Measurements from ENCODE around the gene HLA-DOA. TPM values are rescaled to one million over a fixed set of nuclear protein-coding genes. Genes with fewer than 3 reads are reported as not detected.
A peak's percentile ranks its signal among the peaks of the same experiment; 100 is the strongest.

The HLA-DOA gene
- total and polyA plus RNA-seq, 7 donors = 1.5 to 42.0 (median 2.4) TPM

GRCh38 chr6:32971242-32971580 is 38.2 kb downstream of the HLA-DOA start:
- H3K27ac ChIP-seq = peak overlapping the region; percentile 98 to 99 (median 98)
- peaks cover 0 to 41% (median 34%) of the 10 kb centered on the region in 4 donors for H3K4me1 ChIP-seq
- 0% methylated on average over 15 of the region's 15 CpGs for WGBS, 2 donors
- no peaks in the 10 kb centered on the region for H3K9me3 ChIP-seq
- peak overlapping the region; percentile 70 to 87 (median 78) for H3K4me3 ChIP-seq
- intact Hi-C loops (cut with DNase I) = loop anchor here (5.0 kb wide), 1 partner anchor 446 kb away; the partner anchor contains the start of gene CUTA
- TF ChIP-seq POLR2A (IDR thresholded peaks at IDR 0.05) (no peak), CTCF (IDR thresholded peaks at IDR 0.05) (no peak), POLR2AphosphoS5 (IDR thresholded peaks at IDR 0.05) (no peak), EP300 (IDR thresholded peaks at IDR 0.05) (no peak)
- H3K27me3 ChIP-seq = no peaks in the 10 kb centered on the region
- peaks cover 29 to 32% (median 31%) of the 10 kb centered on the region in 4 donors for H3K36me3 ChIP-seq
- no peak for DNase-seq

GRCh38 chr6:32970413-32971241 is 38.8 kb downstream of the HLA-DOA start:
- Histone ChIP-seq H3K36me3 (peaks cover 23 to 26% (median 26%) of the 10 kb centered on the region in 4 donors), H3K4me3 (peak overlapping the region; percentile 70 to 87 (median 78)), H3K27me3 (no peaks in the 10 kb centered on the region), H3K4me1 (peaks cover 0 to 38% (median 34%) of the 10 kb centered on the region in 4 donors), H3K27ac (peak overlapping the region; percentile 98 to 99 (median 98)), H3K9me3 (no peaks in the 10 kb centered on the region)
- intact Hi-C loops (cut with DNase I) = loop anchor here (5.0 kb wide), 1 partner anchor 447 kb away; the partner anchor contains the start of gene CUTA
- TF ChIP-seq POLR2A (IDR thresholded peaks at IDR 0.05) = peak; percentile 17 to 46
- peak in 2 of 4 donors; percentile 6 to 12 for TF ChIP-seq EP300 (IDR thresholded peaks at IDR 0.05)
- no peak for TF ChIP-seq CTCF (IDR thresholded peaks at IDR 0.05)
- peak; percentile 21 to 73 (median 52) for TF ChIP-seq POLR2AphosphoS5 (IDR thresholded peaks at IDR 0.05)
- 1% methylated on average over 43 of the region's 43 CpGs for WGBS, 2 donors
- DNase-seq = peak; percentile 96

GRCh38 chr6:32969685-32970412 is 39.5 kb downstream of the HLA-DOA start:
- intact Hi-C loops (cut with DNase I) = loop anchor here (5.0 kb wide), 5 partner anchors 38 to 773 kb away; partner anchors contain the start of genes CUTA, HSD17B8, RXRB and SLC39A7
- peak; percentile 89 for DNase-seq
- H3K4me1 ChIP-seq = peaks cover 0 to 35% (median 27%) of the 10 kb centered on the region in 4 donors
- H3K9me3 ChIP-seq = no peaks in the 10 kb centered on the region
- H3K27ac ChIP-seq = peak overlapping the region; percentile 98 to 99 (median 98)
- H3K4me3 ChIP-seq = peak overlapping the region; percentile 70 to 87 (median 78)
- TF ChIP-seq POLR2AphosphoS5 (IDR thresholded peaks at IDR 0.05) (peak; percentile 43 to 85 (median 68)), CTCF (IDR thresholded peaks at IDR 0.05) (peak in 3 of 4 experiments; percentile 24 to 79 (median 65)), POLR2A (IDR thresholded peaks at IDR 0.05) (peak; percentile 28 to 41), EP300 (IDR thresholded peaks at IDR 0.05) (peak in 2 of 4 donors; percentile 14 to 45)
- H3K27me3 ChIP-seq = no peaks in the 10 kb centered on the region
- peaks cover 17 to 18% (median 18%) of the 10 kb centered on the region in 4 donors for H3K36me3 ChIP-seq
- 0 to 1% methylated on average over 19 of the region's 19 CpGs for WGBS, 2 donors

- intact Hi-C loops (cut with DNase I) = loop anchor here (5.0 kb wide), 4 partner anchors 37 to 772 kb away; partner anchors contain the start of genes HSD17B8, RXRB and SLC39A7
- no peaks in the 10 kb centered on the region for H3K9me3 ChIP-seq
- WGBS, 2 donors = 0 to 1% methylated on average over 40 of the region's 40 CpGs
- peaks cover 0 to 28% (median 19%) of the 10 kb centered on the region in 4 donors for H3K4me1 ChIP-seq
- peak; percentile 92 for DNase-seq
- peak overlapping the region; percentile 70 to 87 (median 78) for H3K4me3 ChIP-seq
- H3K27me3 ChIP-seq = no peaks in the 10 kb centered on the region
- TF ChIP-seq POLR2AphosphoS5 (IDR thresholded peaks at IDR 0.05) = peak; percentile 35 to 79 (median 70)
- TF ChIP-seq CTCF (IDR thresholded peaks at IDR 0.05) = no peak
- peak; percentile 14 to 32 for TF ChIP-seq POLR2A (IDR thresholded peaks at IDR 0.05)
- TF ChIP-seq EP300 (IDR thresholded peaks at IDR 0.05) = peak in 1 of 4 donors; percentile 35
- H3K36me3 ChIP-seq = peaks cover 9 to 13% (median 11%) of the 10 kb centered on the region in 4 donors
- peak overlapping the region; percentile 98 to 99 (median 98) for H3K27ac ChIP-seq
Observed at GRCh38 chr6:32968867-32969684, 40.3 kb downstream of the HLA-DOA start.
